ENCODE results near the gene RASSF5.

Gene RASSF5

GRCh38 chr1:206476058-206476457 lies 31.3 kb upstream of the RASSF5 start:
- Histone ChIP-seq H2AFZ (ENCODE audit: low read depth, low read length) (no peak overlapping the region), H3K9me3 (ENCODE audit: insufficient read depth, low read length, severe bottlenecking) (no peaks in the 10 kb centered on the region), H3K9ac (ENCODE audit: low read depth, low read length) (no peak overlapping the region), H3K27ac (ENCODE audit: low read length) (no peak overlapping the region), H3K4me1 (ENCODE audit: insufficient read depth, low read length) (peaks cover 19% of the 10 kb centered on the region), H3K4me3 (ENCODE audit: low read depth in 1 of 2, low read length in 2 of 2) (no peak overlapping the region), H4K20me1 (ENCODE audit: insufficient read depth, low read length) (no peaks in the 10 kb centered on the region), H3K36me3 (ENCODE audit: insufficient read depth, low read length) (peaks cover 71% of the 10 kb centered on the region), H3K79me2 (ENCODE audit: insufficient read depth, low read length) (peaks cover 11% of the 10 kb centered on the region), H3K4me2 (ENCODE audit: insufficient read depth, low read length) (no peak overlapping the region), H3K27me3 (ENCODE audit: insufficient read depth, low read length, poor library complexity) (no peaks in the 10 kb centered on the region)
- no peak for TF ChIP-seq CTCF (IDR thresholded peaks at IDR 0.05; ENCODE audit: borderline replicate concordance, extremely low read depth, low read length, poor library complexity, severe bottlenecking)
- no peak for TF ChIP-seq EZH2 (IDR thresholded peaks at IDR 0.05; ENCODE audit: borderline replicate concordance, low read depth, low read length, severe bottlenecking)
- no peak for DNase-seq
- ATAC-seq (ENCODE audit: insufficient read depth, low read depth) = no peak

- Histone ChIP-seq H3K36me3 (ENCODE audit: insufficient read depth, low read length) (peaks cover 76% of the 10 kb centered on the region), H4K20me1 (ENCODE audit: insufficient read depth, low read length) (peaks cover 2% of the 10 kb centered on the region; the same call in 1 of the 2 replicates), H3K79me2 (ENCODE audit: insufficient read depth, low read length) (peaks cover 6% of the 10 kb centered on the region), H3K27ac (ENCODE audit: low read length) (no peak overlapping the region), H3K9ac (ENCODE audit: low read depth, low read length) (no peak overlapping the region), H3K4me2 (ENCODE audit: insufficient read depth, low read length) (no peak overlapping the region), H3K9me3 (ENCODE audit: insufficient read depth, low read length, severe bottlenecking) (no peaks in the 10 kb centered on the region), H3K4me1 (ENCODE audit: insufficient read depth, low read length) (peaks cover 14% of the 10 kb centered on the region), H3K4me3 (ENCODE audit: low read depth in 1 of 2, low read length in 2 of 2) (no peak overlapping the region), H2AFZ (ENCODE audit: low read depth, low read length) (no peak overlapping the region), H3K27me3 (ENCODE audit: insufficient read depth, low read length, poor library complexity) (no peaks in the 10 kb centered on the region)
- TF ChIP-seq EZH2 (IDR thresholded peaks at IDR 0.05; ENCODE audit: borderline replicate concordance, low read depth, low read length, severe bottlenecking) (no peak), CTCF (IDR thresholded peaks at IDR 0.05; ENCODE audit: borderline replicate concordance, extremely low read depth, low read length, poor library complexity, severe bottlenecking) (no peak)
- no peak for ATAC-seq (ENCODE audit: insufficient read depth, low read depth)
- DNase-seq = no peak
These were observed 30.7 kb upstream of the RASSF5 start for GRCh38 chr1:206476591-206476990.

DNA sequence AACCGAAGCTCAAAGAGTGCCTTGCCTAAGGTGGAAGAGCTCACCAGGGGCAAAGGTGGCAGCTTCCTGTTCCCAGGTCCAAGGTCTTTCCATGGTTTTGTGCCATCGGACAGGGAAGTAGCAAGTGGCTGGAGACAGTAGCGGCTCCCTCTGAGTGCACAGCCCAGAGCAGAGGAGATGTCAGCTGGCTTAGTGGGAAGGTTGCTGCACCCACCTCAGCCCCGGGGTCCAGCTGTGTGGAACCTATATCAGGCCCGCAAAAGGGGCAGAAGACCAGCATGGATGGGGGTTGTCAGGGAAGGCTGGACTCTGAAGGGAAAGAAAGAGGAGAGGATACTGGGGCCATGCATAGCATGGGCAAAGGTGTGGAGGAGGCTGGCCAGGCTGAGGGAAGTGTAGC lies 30.2 kb upstream of the RASSF5 start:
- Histone ChIP-seq H3K9ac (ENCODE audit: low read depth, low read length) (no peak overlapping the region), H3K9me3 (ENCODE audit: insufficient read depth, low read length, severe bottlenecking) (no peaks in the 10 kb centered on the region), H3K36me3 (ENCODE audit: insufficient read depth, low read length) (peaks cover 76% of the 10 kb centered on the region), H3K27me3 (ENCODE audit: insufficient read depth, low read length, poor library complexity) (no peaks in the 10 kb centered on the region), H3K4me1 (ENCODE audit: insufficient read depth, low read length) (peaks cover 9% of the 10 kb centered on the region), H2AFZ (ENCODE audit: low read depth, low read length) (no peak overlapping the region), H3K27ac (ENCODE audit: low read length) (no peak overlapping the region), H4K20me1 (ENCODE audit: insufficient read depth, low read length) (peaks cover 2% of the 10 kb centered on the region; the same call in 1 of the 2 replicates), H3K4me2 (ENCODE audit: insufficient read depth, low read length) (no peak overlapping the region), H3K4me3 (ENCODE audit: low read depth in 1 of 2, low read length in 2 of 2) (no peak overlapping the region), H3K79me2 (ENCODE audit: insufficient read depth, low read length) (0 out of 2 replicates have a peak, but pooled peaks cover 2% of the 10 kb centered on the region)
- ATAC-seq (ENCODE audit: insufficient read depth, low read depth) (no peak), DNase-seq (no peak)
- no peak for TF ChIP-seq EZH2 (IDR thresholded peaks at IDR 0.05; ENCODE audit: borderline replicate concordance, low read depth, low read length, severe bottlenecking)
- TF ChIP-seq CTCF (IDR thresholded peaks at IDR 0.05; ENCODE audit: borderline replicate concordance, extremely low read depth, low read length, poor library complexity, severe bottlenecking) = no peak

All from DND-41 (cell line).